Measurements from ENCODE around the gene OR52W1.

OR52W1 gene, protein sequence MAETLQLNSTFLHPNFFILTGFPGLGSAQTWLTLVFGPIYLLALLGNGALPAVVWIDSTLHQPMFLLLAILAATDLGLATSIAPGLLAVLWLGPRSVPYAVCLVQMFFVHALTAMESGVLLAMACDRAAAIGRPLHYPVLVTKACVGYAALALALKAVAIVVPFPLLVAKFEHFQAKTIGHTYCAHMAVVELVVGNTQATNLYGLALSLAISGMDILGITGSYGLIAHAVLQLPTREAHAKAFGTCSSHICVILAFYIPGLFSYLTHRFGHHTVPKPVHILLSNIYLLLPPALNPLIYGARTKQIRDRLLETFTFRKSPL

DNA sequence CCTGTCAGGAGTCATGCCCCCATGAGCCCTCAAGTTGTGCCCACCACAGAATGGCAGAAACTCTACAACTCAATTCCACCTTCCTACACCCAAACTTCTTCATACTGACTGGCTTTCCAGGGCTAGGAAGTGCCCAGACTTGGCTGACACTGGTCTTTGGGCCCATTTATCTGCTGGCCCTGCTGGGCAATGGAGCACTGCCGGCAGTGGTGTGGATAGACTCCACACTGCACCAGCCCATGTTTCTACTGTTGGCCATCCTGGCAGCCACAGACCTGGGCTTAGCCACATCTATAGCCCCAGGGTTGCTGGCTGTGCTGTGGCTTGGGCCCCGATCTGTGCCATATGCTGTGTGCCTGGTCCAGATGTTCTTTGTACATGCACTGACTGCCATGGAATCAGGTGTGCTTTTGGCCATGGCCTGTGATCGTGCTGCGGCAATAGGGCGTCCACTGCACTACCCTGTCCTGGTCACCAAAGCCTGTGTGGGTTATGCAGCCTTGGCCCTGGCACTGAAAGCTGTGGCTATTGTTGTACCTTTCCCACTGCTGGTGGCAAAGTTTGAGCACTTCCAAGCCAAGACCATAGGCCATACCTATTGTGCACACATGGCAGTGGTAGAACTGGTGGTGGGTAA lies at the start of gene OR52W1:
TSS of gene OR52W1 (plus strand) at position 51 of the 637 bp plus-strand sequence. CDS start at position 51, 0 bp downstream.
- DNase-seq (ENCODE audit: low read depth): no peak

GRCh38 chr11:6151117-6151516 lies 47.9 kb upstream of the OR52W1 start:
- no peak for DNase-seq (ENCODE audit: low read depth)

DNA sequence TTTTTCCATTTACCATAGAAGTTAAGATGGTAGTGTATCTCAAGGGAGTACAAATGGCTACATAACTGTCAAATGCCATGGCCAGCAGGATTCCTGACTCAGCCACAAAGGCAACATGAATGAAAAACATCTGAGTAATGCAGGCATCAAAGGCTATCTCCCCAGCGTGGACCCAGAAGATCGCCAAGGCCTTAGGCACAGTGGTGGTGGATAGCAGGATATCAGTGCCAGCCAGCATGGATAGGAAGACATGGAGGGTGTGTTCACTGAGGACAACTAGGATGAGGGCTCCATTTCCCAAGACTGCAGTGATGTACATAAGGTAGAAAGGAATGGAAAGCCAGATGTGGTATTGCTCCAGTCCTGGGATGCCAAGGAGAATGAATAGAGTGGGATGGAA lies 46.9 kb upstream of the OR52W1 start:
- DNase-seq (ENCODE audit: low read depth): no peak

GRCh38 chr11:6156628-6157359 lies 42.2 kb upstream of the OR52W1 start:
- no peak for DNase-seq (ENCODE audit: low read depth)

DNA sequence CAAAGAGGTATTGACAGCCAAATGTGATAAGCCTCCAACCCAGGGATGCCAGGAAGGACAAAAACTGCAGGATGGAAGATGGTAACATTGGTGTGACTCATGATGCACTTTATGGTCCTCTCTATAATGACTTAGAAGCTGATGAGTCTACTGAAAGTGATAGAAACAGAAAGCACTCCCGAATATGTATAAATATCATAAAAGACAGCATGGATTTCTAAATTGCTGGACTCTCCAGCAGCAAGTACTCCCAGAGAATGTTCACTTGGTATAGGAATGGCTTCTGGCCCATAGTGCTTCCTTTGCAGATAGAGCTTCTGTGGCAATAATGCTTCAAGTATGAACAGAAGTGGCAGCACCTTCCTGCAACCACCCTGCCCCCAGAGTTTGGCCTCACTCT lies 28.8 kb upstream of the OR52W1 start, which contains the start of gene OR52B2:
TSS of gene OR52B2 (minus strand) at position 101 of the 400 bp plus-strand sequence. CDS start at position 101, 0 bp downstream.
- no peak for DNase-seq (ENCODE audit: low read depth)

DNA sequence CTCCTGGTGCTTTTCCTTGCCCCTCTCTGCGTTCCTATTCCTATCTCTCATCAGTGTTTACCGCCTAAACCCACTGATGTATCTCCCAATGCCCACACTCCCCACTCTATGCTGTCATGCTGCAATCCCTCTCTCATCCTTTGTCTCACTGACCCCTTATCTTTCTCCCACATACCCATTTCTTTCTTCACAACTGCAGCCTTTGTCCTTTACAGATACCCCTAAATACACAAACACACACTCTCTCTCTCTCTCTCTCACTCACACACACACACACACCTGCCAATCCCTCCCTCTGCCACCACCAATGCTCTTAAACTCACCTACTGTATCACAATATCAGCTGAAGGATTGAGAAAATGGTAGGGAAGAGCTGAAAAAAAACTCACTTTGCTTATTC lies 23.6 kb upstream of the OR52W1 start:
- DNase-seq (ENCODE audit: low read depth): no peak

DNA sequence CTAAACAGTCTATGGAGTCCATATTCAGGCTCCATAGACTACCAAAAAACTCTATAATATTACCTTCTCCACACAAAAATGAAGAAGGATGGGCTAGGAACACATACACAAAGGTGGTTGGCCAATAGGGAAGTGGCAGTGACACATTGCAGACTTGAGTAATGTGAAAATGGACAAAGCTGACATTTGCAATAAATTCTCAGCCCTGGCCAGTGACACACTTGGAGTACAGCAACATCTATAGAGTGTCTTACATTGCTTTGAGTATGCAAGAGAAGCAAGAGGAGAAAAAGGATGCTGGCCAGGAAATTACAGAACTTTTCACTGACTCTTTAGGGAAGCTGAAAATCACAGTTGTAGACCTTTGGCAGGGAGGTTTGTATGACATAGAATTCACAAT lies 7.3 kb upstream of the OR52W1 start:
- no peak for DNase-seq (ENCODE audit: low read depth)

- no peak for DNase-seq (ENCODE audit: low read depth)
These were observed 4.9 kb upstream of the OR52W1 start for GRCh38 chr11:6194065-6194581.

- no peak for DNase-seq (ENCODE audit: low read depth)
These were observed 2.6 kb upstream of the OR52W1 start for GRCh38 chr11:6196396-6196795.

DNA sequence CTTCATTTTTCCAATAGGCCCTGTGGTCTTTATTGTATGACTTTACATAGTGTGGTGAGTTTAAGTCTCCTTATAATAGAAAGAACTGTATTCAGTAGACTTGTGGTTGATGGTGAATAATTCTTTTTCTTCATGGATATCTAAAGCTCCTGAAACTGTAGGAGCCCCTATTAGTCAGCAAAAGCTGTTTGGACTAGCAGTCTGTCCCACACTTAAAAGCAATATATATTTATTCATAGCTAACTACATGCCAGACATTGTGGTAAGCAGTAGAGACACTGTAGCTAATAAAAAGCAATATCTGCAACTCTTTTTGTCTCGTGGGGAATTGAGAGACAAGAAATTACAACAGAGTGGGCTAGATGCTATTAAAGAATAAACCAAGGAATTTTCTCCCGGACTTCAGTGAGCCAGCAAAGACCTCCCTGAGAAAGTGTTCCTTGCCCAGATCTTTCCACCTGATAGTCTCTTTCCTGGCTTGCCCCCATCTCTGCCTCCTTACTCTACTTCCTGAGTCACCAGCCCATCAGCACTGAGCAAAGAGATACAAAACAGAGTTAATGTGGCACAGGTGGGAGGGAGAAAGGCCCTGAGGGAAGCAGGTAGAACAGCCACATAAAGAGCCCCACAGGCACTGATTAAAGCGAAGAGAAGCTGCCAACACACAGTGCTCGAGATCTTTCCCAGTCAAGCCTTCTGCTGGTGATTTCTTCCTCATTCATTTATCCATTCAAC lies 1.4 kb upstream of the OR52W1 start:
- no peak for DNase-seq (ENCODE audit: low read depth)

DNA sequence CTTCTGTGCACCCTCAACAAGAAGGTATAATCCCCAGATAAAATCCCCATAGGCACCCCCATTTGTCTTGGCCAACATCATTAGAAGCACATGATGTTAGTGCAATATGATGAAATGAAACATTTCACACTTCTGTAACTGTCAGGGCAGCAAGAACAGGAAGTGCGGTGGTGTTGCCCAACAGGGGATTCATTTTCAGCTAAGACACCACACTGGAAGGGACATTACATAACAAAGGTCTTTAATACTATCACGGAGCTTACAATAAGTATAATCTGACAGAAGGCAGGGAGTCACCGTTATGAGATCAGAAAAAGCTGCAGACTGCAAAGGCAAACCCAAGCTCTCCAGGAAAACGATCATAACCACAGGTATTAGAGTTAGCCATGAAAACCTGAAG lies 2.0 kb downstream of the OR52W1 start:
- no peak for DNase-seq (ENCODE audit: low read depth)

DNA sequence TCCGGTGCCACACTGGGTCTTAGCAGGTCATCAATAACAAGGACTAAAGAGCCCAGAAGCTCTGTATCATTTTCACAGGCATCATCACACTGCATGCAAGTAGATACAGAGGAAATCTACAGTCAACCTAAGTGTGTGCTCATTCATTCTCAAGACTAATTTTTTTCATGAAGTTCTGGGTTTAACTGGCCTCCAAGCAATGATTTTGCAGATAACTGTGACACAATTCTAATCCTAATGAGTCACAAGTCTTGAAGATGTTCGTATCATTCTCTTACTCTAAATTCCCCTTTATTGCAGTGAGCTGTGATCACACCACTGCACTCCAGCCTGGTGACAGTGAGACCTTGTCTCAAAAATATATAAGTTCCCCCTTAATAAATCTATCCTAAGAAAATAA lies 2.5 kb downstream of the OR52W1 start:
- DNase-seq (ENCODE audit: low read depth): no peak

GRCh38 chr11:6202041-6202440 lies 3.0 kb downstream of the OR52W1 start:
- DNase-seq (ENCODE audit: low read depth): no peak

DNA sequence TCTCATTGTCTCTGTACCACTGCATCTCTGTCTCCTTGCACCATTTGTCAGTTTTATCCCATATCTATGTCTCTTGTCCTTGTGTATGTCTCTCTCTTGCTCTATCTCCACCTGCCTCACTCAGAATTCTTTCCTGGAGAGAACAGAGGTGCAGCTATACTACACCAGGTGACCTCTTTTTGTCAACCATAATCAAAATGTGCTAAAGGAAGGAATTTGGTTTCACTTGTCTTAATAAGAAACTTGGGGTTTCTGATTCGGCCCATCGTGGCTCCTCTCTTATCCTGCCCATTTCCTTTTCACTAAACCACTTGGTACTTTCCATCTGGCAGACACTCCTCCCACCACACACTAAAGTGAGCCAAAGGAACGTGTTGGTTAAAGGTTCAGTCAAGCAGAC lies 4.3 kb downstream of the OR52W1 start:
- DNase-seq (ENCODE audit: low read depth): no peak

DNA sequence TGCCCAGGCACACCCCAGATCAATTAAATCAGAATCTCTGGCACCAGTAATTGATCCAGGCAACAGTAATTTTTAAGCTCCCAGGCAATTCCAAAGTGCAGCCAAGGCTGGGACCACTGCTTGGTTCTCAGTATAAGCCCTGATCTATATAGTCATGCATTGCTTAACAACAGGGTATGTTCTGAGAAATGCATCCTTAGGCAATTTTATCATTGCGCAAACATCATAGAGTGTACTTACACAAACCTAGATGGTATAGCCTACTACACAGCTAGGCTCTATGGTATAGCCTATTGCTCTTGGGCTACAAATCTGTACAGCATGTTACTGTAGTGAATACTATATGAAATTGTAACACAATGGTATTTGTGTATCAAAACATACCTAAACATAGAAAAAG lies 5.7 kb downstream of the OR52W1 start:
- no peak for DNase-seq (ENCODE audit: low read depth)

DNA sequence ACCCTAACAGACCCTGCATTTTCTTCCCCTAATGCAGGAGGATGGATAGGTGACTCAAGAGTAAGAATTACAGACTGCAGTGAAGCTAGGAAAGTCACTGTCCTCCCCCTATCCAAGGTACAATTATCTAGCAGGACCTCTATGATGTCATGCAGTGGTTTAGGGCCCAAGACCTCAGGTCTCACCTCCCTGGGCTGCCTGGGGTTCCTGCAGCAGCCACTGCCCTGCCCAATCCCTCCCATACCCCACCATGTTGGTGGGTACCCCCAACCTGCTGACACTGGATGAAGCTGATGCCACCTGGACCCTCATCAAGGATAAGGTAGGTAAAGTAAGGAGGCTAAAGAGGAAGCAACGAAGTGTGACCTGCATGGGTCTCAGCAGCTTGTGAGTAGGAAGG lies 6.3 kb downstream of the OR52W1 start, which contains the start of gene C11orf42:
TSS of gene C11orf42 (plus strand) at position 192 of the 400 bp plus-strand sequence. CDS start at position 251, 59 bp downstream.
- no peak for DNase-seq (ENCODE audit: low read depth)

GRCh38 chr11:6206456-6207180 lies 7.6 kb downstream of the OR52W1 start:
- DNase-seq (ENCODE audit: low read depth): no peak

DNA sequence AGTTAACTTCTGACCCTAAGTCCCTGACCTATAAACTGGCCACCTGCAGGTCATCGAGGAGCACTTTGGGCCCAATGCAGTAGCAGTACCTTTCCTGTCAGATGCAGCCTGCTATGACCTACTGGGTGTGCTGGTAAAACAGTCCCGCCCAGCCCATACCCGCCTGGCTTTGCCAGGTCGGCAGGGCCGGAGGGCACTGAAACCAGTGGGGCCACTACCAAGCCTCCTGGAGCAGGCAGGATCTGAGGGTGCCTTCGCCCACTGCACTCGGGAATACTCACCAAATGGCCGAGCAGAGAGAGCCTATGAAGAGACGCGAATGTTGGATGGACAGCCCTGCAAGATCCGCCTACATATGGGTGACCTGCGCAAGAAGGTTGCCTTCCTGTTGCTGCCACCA lies 10.8 kb downstream of the OR52W1 start:
- DNase-seq (ENCODE audit: low read depth): no peak

DNA sequence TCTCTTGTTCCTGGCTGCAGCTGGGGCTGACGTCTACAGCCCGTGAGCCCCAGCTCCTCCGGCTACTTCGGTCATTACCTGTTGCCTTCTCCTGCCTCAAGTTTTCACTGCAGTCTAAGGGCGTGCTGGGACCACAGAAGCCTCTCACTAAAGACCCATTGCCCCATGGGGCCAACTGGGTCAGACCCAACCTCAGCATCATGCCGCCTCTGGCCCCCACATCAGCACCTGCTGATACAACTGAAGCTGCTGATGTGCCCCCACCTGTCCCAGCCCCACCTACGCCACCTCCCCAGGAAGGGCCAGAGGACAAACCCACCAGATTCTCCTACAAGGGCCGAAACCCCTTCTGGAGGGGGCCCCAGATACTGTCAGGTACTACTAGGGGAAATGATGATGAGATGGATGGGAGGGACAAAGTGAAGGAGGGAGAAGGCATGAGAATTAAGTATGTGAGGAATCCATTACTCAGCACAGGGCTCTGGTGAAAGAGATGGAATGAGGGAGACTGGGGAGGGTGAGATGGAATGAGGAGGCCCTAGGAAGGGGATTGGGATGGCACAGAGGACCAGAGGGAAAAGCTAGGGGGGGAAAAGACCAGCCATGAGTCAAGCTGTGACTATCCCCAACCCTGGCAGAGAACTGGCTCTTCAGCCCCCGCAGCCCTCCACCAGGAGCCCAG lies 11.4 kb downstream of the OR52W1 start:
- DNase-seq (ENCODE audit: low read depth): no peak

DNA sequence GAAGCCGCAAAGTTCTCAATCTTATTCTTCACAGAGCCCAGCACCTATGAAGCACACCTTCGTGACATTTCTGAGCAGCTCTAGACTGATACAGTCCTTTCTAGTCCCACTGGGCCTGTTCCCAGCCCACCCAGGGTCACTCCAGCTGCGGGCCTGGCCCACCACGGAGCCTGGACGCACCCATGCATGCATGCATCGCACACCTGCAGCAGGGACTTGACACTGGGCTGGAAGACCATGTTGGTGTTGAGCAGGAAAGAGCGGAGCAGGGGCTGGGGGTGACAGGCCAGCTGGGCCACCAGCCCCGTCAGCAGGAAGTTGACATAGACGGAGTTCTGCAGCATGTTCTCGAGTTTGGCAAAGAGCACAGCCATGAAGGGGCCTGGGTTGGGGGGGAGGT lies 15.5 kb downstream of the OR52W1 start:
- DNase-seq (ENCODE audit: low read depth): no peak

GRCh38 chr11:6216501-6216900 lies 17.5 kb downstream of the OR52W1 start:
- no peak for DNase-seq (ENCODE audit: low read depth)
